PC-9 (cell line): ENCODE data around the gene ACSL3.

Source experiments
- EZH2 ChIP-seq: fragments of 200-600 bp; sonication (generic); IDR thresholded peaks from 2 replicates; pipeline ENCODE4 v1.8.0; 2017; ENCODE audit warnings: antibody characterized with exemption, low read depth
- TF ChIP-seq, protein P1 (sequence below): fragments of 200-600 bp; sonication (generic); conservative IDR thresholded peaks from 2 replicates; pipeline ENCODE4 v1.6.1; 2017; ENCODE audit warnings: mixed run types, antibody characterized with exemption, mild to moderate bottlenecking, moderate library complexity

DNA sequence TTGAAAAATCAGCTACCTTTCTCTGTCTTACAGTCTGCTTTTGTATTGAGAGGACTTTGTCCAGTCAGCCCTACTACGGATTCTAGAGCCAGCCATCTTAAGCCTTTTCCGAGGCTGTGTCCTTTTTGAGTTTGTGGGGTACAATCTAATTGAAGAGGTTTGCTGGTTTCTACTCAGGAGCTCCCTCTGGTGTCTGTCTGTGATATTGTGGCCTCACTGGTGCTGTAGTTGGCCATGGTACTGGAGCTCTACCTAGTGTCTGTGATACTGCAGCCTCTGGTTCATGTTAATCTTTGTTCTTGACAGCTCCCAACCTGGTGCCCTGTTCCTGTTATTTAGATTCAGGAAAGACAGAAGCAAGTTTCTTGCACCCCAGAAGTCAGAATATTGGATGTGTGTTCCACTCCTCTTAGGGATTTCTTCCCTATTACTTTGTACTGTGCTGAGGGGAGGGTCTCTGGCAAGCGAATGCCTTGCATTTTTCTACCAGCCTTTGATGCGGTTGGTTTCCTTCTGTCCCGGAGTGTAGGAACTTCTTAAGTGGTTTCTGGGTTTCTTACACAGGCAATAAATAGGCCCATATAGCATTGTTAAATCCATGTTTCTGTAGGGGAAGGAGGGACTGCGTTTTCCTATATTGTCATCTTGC is 78.5 kb downstream of the ACSL3 start:
- TF ChIP-seq, protein P1, sequence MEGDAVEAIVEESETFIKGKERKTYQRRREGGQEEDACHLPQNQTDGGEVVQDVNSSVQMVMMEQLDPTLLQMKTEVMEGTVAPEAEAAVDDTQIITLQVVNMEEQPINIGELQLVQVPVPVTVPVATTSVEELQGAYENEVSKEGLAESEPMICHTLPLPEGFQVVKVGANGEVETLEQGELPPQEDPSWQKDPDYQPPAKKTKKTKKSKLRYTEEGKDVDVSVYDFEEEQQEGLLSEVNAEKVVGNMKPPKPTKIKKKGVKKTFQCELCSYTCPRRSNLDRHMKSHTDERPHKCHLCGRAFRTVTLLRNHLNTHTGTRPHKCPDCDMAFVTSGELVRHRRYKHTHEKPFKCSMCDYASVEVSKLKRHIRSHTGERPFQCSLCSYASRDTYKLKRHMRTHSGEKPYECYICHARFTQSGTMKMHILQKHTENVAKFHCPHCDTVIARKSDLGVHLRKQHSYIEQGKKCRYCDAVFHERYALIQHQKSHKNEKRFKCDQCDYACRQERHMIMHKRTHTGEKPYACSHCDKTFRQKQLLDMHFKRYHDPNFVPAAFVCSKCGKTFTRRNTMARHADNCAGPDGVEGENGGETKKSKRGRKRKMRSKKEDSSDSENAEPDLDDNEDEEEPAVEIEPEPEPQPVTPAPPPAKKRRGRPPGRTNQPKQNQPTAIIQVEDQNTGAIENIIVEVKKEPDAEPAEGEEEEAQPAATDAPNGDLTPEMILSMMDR: peak; percentile 99
- TF ChIP-seq EZH2: no peak
